NT2/D1 (cell line): ENCODE results near the gene DEPDC1.

Source experiments
- YY1 ChIP-seq: IDR thresholded peaks from 2 replicates; pipeline ENCODE4 v1.6.1; 2011; ENCODE audit not compliant: insufficient read length, insufficient read depth
- ZNF274 ChIP-seq: IDR thresholded peaks from 2 replicates; pipeline ENCODE4 v1.6.1; 2011; ENCODE audit warnings: mild to moderate bottlenecking, low read depth, low read length

DNA sequence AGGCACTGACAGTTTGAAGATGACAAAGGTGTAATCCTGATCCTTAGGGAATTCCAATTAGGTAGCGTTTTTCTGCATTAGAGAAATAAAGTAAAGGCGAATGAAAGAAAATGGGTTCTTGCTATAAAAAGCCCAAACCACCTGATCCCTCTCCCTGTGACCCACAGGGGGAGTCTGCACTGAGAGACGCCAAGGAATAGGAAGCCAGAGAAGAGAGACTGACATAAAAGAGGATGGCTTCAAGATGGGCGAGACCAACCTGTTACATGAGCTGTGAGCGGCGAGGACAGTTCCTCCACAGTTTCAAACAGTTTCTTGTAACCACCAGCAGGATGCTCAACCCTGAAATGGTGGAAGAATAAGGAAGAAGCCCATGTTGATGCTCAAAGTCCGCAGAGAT is 48.5 kb downstream of the DEPDC1 start:
- TF ChIP-seq ZNF274 (no peak), YY1 (no peak)
